ENCODE measurements around the gene SLC25A45.

Gene SLC25A45

GRCh38 chr11:65419460-65419771, 37.0 kb upstream of the SLC25A45 start:
- H3K4me3 ChIP-seq (ENCODE audit: low read depth, low read length) = peak overlapping the region; percentile 47
- no peak for TF ChIP-seq CTCF (IDR thresholded peaks at IDR 0.05; ENCODE audit: low read depth, low read length)

DNA sequence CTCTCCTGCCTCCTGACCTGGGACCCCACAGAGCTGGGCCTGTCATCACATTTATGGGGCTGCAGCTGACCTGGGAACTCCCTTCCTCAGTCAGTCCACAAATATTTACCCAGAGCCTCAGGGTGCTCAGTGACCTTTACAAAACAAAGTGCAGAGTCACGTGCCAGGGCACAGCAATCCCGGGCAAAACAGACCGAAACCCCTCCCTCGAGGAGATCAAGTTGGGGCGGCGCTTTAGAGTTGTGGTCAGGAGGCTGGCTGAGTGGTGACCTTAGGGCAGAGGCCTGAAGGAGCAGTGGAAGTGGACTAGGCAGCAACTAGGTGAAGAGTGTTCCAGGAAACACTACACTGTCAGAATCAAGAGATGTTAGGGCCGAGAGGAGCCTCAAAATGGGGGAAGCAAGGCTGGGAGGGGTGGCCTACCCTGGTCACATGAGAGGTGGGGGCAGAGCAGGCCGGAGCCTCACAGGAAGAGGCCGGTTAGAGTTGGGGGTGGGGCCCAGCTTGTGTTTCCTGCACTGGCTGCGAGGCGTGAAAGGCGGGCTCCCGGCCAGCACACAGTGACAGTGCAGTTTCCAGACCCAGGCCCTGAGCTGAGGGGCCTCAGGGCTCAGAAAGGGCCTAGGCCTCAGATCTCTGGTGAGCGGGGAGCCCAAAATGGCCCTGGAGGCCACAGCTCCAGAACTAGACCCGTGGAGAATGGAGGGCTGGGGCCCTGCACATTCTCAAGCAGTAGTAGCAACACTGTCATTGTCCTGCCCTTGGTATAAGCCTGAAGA, 36.4 kb upstream of the SLC25A45 start:
- H3K4me3 ChIP-seq (ENCODE audit: low read depth, low read length) = peak overlapping the region; percentile 47

DNA sequence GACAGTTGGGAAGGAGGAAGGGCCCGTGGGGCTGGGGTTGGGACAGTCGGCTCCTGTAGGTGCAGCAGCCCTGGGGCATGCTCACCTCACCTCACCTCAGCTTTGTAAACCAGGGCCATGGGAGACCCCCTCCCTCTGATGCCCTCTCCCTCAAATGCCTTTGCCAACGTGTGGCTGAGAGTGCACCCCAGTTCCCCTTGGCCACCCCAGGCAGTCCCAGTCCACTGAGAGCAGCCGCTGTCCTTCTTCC, 35.9 kb upstream of the SLC25A45 start:
- no peak for TF ChIP-seq CTCF (IDR thresholded peaks at IDR 0.05; ENCODE audit: low read depth, low read length)
- peak overlapping the region; percentile 47 for H3K4me3 ChIP-seq (ENCODE audit: low read depth, low read length)

More for the DNA sequence above, 36.4 kb upstream of the SLC25A45 start:
- TF ChIP-seq CTCF (IDR thresholded peaks at IDR 0.05; ENCODE audit: low read depth, low read length) = no peak

DNA sequence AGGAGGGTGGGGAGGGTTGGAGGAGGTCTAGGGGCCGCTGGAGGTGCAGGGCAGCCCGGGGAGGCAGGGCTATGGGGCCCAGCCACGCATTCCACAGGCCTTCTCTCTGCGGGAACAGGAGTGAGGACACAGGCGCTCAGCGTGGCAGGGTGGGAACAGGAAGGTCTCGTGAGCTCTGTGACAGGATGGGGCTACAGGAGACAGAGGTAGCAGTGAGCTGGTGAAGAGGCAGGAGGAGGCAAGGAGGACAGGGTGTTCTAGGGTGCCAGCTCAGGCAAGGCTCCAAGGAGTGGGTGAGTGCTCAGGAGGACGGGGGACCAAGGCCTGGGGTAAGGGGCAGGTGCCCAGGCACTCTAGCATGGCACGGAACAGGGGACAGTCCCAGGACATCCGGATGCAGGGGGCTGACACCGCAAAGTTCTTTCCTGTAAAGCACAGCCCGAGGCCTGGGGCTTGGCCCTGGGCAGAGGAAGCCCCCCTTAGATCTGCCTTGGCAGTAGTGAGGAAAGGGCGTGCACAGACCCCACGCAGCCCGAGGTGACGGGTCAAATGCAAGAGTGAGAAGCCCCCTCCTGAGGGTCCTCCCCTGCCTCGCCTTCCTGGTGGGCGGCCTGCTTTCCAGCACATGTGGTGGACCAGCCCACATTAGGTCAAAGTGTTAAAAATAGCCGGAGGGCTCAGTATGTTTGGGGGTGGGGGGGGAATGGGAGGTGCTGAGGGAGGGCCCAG, 35.4 kb upstream of the SLC25A45 start:
- H3K4me3 ChIP-seq (ENCODE audit: low read depth, low read length) = no peak overlapping the region; the same call in 1 of the 2 replicates

GRCh38 chr11:65416841-65417701, 34.6 kb upstream of the SLC25A45 start:
- no peak overlapping the region for H3K4me3 ChIP-seq (ENCODE audit: low read depth, low read length)

More for the DNA sequence above, 35.4 kb upstream of the SLC25A45 start:
- TF ChIP-seq CTCF (IDR thresholded peaks at IDR 0.05; ENCODE audit: low read depth, low read length) = no peak

DNA sequence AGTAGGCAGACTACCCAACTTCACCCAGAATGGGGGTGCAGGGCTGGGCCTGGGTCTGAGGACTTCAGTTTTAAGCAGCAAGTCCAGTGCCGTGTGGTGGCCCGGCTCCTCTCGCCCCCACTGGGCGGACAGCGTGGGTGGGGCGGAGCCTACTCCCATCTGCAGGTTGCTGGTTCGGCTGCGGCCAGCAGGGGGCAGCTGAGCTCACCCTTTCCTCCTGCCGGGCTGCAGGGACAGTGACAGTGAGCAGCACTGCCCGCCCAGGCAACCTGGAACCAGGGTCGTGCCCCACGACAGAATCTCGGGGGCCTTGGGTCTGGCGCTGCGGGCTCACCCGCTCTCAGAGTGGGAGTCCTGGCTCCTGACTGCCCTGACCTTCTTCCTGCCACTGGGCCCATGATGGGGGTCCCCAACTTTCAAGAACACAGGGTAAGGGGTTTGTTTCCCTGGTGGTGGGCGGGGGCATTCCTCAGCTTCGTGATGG, 33.9 kb upstream of the SLC25A45 start:
- peak overlapping the region; percentile 27; the same call in 1 of the 2 replicates for H3K4me3 ChIP-seq (ENCODE audit: low read depth, low read length)
- peak; percentile 80 for TF ChIP-seq CTCF (IDR thresholded peaks at IDR 0.05; ENCODE audit: low read depth, low read length)

More at GRCh38 chr11:65416841-65417701, 34.6 kb upstream of the SLC25A45 start:
- TF ChIP-seq CTCF (IDR thresholded peaks at IDR 0.05; ENCODE audit: low read depth, low read length) = no peak

Data from WI38 (cell line).